AG09309 (cell line): ENCODE data around the gene HRC.
A peak's percentile ranks its signal among the peaks of the same experiment; 100 is the strongest.
"Not testable (repeated sequence)": the region's sequence is repeated elsewhere in the genome, so short reads cannot be mapped to it uniquely, and the experiment has no call there.

ENCODE experiments used
- DNase-seq: peaks from one replicate; pipeline ENCODE4 v3.0.0-alpha.2; 2010; ENCODE audit warnings: low read depth
- H3K4me3 ChIP-seq: 2 replicates; pipeline ENCODE4 v1.5.1; 2011; ENCODE audit warnings: mild to moderate bottlenecking, low read depth, low read length, moderate library complexity; ENCODE audit not compliant: control insufficient read depth
- CTCF ChIP-seq: IDR thresholded peaks from 2 replicates; pipeline ENCODE4 v1.5.1; 2011; ENCODE audit warnings: mild to moderate bottlenecking, low read depth, low read length, inconsistent platforms; ENCODE audit not compliant: insufficient read depth, control insufficient read depth; ENCODE audit errors: missing control alignments

The HRC gene

GRCh38 chr19:49148044-49148682 is 7.0 kb downstream of the HRC start:
- no peak for DNase-seq
- no peak for TF ChIP-seq CTCF
- no peak overlapping the region for H3K4me3 ChIP-seq

GRCh38 chr19:49146408-49146770 is 8.8 kb downstream of the HRC start:
- peak overlapping the region; percentile 33 for H3K4me3 ChIP-seq

GRCh38 chr19:49145573-49146407 is 9.4 kb downstream of the HRC start:
- TF ChIP-seq CTCF, result peak; percentile 90

More at GRCh38 chr19:49146408-49146770, 8.8 kb downstream of the HRC start:
- DNase-seq, result not testable (repeated sequence)

GRCh38 chr19:49142866-49143335 is 12.3 kb downstream of the HRC start:
- peak overlapping the region; percentile 66 for H3K4me3 ChIP-seq
- peak; percentile 56 for DNase-seq
- no peak for TF ChIP-seq CTCF

More at GRCh38 chr19:49145573-49146407, 9.4 kb downstream of the HRC start:
- peak; percentile 20 for DNase-seq
- peak overlapping the region; percentile 33 for H3K4me3 ChIP-seq

GRCh38 chr19:49141352-49141751 is 13.8 kb downstream of the HRC start:
- no peak for TF ChIP-seq CTCF
- H3K4me3 ChIP-seq, result no peak overlapping the region
- no peak for DNase-seq

GRCh38 chr19:49140951-49141350 is 14.2 kb downstream of the HRC start:
- no peak for DNase-seq
- no peak for TF ChIP-seq CTCF
- no peak overlapping the region for H3K4me3 ChIP-seq

GRCh38 chr19:49136771-49137171 is 18.4 kb downstream of the HRC start:
- no peak for TF ChIP-seq CTCF
- DNase-seq, result no peak
- H3K4me3 ChIP-seq, result no peak overlapping the region
